HepG2 (cell line): ENCODE measurements around the gene ZNF446. TPM values are rescaled to one million over a fixed set of nuclear protein-coding genes. Genes with fewer than 3 reads are reported as not detected.

Source experiments
- GLI4 ChIP-seq: sonication (generic); formaldehyde crosslinking; IDR thresholded peaks from 2 replicates; pipeline ENCODE4 v1.5.1; 2020; ENCODE audit warnings: missing genetic modification reagents, mild to moderate bottlenecking, moderate library complexity, borderline replicate concordance
- HMG20A ChIP-seq: IDR thresholded peaks from 2 replicates; pipeline ENCODE4 v1.6.1; 2016; ENCODE audit warnings: borderline replicate concordance
- MIXL1 ChIP-seq: IDR thresholded peaks from 2 replicates; pipeline ENCODE4 v1.6.1; 2016
- NFIB ChIP-seq: sonication (generic); formaldehyde crosslinking; IDR thresholded peaks from 2 replicates; pipeline ENCODE4 v1.9.0; 2021; ENCODE audit warnings: missing genetic modification reagents, mild to moderate bottlenecking, borderline replicate concordance
- PHF21A ChIP-seq: sonication (generic); formaldehyde crosslinking; IDR thresholded peaks from 2 replicates; pipeline ENCODE4 v1.5.0; 2020; ENCODE audit warnings: mild to moderate bottlenecking, missing genetic modification reagents
- YEATS4 ChIP-seq: sonication (generic); formaldehyde crosslinking; IDR thresholded peaks from 2 replicates; pipeline ENCODE4 v1.4.0; 2020; ENCODE audit warnings: missing genetic modification reagents, borderline replicate concordance
- ZFP37 ChIP-seq: sonication (generic); formaldehyde crosslinking; IDR thresholded peaks from 2 replicates; pipeline ENCODE4 v1.4.0; 2020; ENCODE audit warnings: missing genetic modification reagents, borderline replicate concordance
- ZFX ChIP-seq: sonication (generic); formaldehyde crosslinking; IDR thresholded peaks from 2 replicates; pipeline ENCODE4 v1.4.0; 2020; ENCODE audit warnings: mild to moderate bottlenecking, low read depth, missing genetic modification reagents, moderate library complexity
- ZFY ChIP-seq: sonication (generic); formaldehyde crosslinking; IDR thresholded peaks from 2 replicates; pipeline ENCODE4 v1.4.0; 2020; ENCODE audit warnings: missing genetic modification reagents
- ZNF264 ChIP-seq: sonication (generic); formaldehyde crosslinking; IDR thresholded peaks from 2 replicates; pipeline ENCODE4 v1.4.0; 2020; ENCODE audit warnings: missing genetic modification reagents
- ZNF317 ChIP-seq: sonication (generic); formaldehyde crosslinking; IDR thresholded peaks from 2 replicates; pipeline ENCODE4 v1.5.0; 2020; ENCODE audit warnings: mild to moderate bottlenecking, missing genetic modification reagents
- ZNF382 ChIP-seq: sonication (generic); formaldehyde crosslinking; IDR thresholded peaks from 2 replicates; pipeline ENCODE4 v1.5.0; 2020; ENCODE audit warnings: missing genetic modification reagents, mild to moderate bottlenecking, borderline replicate concordance
- ZNF737 ChIP-seq: sonication (generic); formaldehyde crosslinking; IDR thresholded peaks from 2 replicates; pipeline ENCODE4 v1.5.0; 2020; ENCODE audit warnings: missing genetic modification reagents, mild to moderate bottlenecking, borderline replicate concordance
- polyA plus RNA-seq, 8 experiments: library from polyadenylated mRNA; depleted of rRNA in 3 of 8; stranded (reverse) in 7 of 8; unstranded in 1 of 8; fragments of >200 nt; fragmentation: Illumina TruSeq in 4 of 8; extraction: Trizol in 4 of 8; gene quantifications; 2 replicates each; pipeline versions ENCODE4 v1.2.1 to v1.2.3, GENCODE V29; 2011 to 2016; ENCODE audit warnings: low read depth in 4 of 8, missing spikeins in 1 of 8, mixed read lengths in 1 of 8; ENCODE audit not compliant: insufficient read depth in 1 of 8
- total RNA-seq, 5 experiments: library from RNA; depleted of rRNA; stranded (reverse); fragments of >200 nt; fragmentation: Illumina TruSeq; extraction: Trizol; gene quantifications; 2 replicates each; pipeline ENCODE4 v1.2.3, GENCODE V29; 2016; ENCODE audit warnings: low read depth in 1 of 5
- TF ChIP-seq, protein P1 (sequence below): sonication (generic); formaldehyde crosslinking; IDR thresholded peaks from 2 replicates; pipeline ENCODE4 v1.8.0; 2022; ENCODE audit warnings: mild to moderate bottlenecking, missing genetic modification reagents; ENCODE audit not compliant: insufficient replicate concordance
- TF ChIP-seq, protein P2 (sequence below): sonication (generic); formaldehyde crosslinking; IDR thresholded peaks from 2 replicates; pipeline ENCODE4; 2020; ENCODE audit warnings: missing genetic modification reagents, mild to moderate bottlenecking, borderline replicate concordance
- TF ChIP-seq, protein P3 (sequence below): sonication (generic); formaldehyde crosslinking; IDR thresholded peaks from 2 replicates; pipeline ENCODE4 v1.9.0; 2021; ENCODE audit warnings: missing genetic modification reagents, borderline replicate concordance
- TF ChIP-seq, protein P4 (sequence below): sonication (generic); formaldehyde crosslinking; IDR thresholded peaks from 2 replicates; pipeline ENCODE4 v1.4.0; 2020; ENCODE audit warnings: missing genetic modification reagents, borderline replicate concordance
- TF ChIP-seq, protein P5 (sequence below): fragments of 450-650 bp; IDR thresholded peaks from 2 replicates; pipeline ENCODE4 v1.6.1; 2016
- TF ChIP-seq, protein P6 (sequence below): sonication (generic); formaldehyde crosslinking; IDR thresholded peaks from 2 replicates; pipeline ENCODE4 v1.4.0; 2020; ENCODE audit warnings: mild to moderate bottlenecking, missing genetic modification reagents

ZNF446 gene
- total and polyA plus RNA-seq, 2 of the 13 experiments (the other 11 are each of a cell fraction or from before 2014, with no cell fraction given): 3.0 to 3.6 TPM

DNA sequence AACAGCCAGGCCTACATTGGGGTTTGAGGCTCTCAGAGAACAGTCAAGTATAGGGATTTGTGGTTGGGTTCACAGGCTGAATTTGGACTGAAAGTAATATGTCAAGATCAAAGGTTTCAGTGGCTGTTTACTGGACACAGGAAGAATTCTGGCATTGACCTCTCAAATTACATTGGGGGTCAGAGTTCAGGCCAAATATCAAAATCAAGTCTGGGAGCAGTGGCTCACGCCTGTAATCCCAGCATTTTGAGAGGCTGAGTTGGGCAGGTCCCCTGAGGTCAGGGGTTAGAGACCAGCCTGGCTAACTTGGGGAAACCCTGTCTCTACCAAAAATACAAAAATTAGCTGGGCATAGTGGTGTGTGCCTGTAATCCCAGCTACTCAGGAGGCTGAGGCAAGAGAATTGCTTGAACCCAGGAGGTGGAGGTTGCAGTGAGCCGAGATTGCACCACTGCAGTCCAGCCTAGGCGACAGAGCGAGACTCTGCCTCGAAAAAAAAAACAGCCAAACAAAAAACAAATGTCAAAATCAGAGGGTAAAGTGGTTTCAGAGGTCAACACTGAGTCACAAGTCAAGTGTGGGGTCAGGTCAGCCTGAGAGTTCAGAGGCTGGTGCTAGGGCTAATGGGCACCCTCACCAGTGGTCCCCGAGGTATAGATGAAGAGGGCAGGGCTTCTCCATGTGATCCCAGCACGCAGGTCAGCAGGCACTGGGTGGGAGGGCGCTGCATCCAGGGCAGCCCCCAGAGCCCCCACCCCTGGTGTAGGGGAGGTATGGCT, 34.1 kb downstream of the ZNF446 start (continued):
- TF ChIP-seq ZFX: 0 out of 2 replicates have a peak, but pooled peaks have one; percentile 61
- no peak for TF ChIP-seq ZNF382
- no peak for TF ChIP-seq ZNF317 (CRISPR knock-in tag)
- TF ChIP-seq, protein P1, sequence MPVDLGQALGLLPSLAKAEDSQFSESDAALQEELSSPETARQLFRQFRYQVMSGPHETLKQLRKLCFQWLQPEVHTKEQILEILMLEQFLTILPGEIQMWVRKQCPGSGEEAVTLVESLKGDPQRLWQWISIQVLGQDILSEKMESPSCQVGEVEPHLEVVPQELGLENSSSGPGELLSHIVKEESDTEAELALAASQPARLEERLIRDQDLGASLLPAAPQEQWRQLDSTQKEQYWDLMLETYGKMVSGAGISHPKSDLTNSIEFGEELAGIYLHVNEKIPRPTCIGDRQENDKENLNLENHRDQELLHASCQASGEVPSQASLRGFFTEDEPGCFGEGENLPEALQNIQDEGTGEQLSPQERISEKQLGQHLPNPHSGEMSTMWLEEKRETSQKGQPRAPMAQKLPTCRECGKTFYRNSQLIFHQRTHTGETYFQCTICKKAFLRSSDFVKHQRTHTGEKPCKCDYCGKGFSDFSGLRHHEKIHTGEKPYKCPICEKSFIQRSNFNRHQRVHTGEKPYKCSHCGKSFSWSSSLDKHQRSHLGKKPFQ: no peak
- peak; percentile 21; the same call in 1 of the 2 replicates for TF ChIP-seq HMG20A (CRISPR knock-in tag)
- TF ChIP-seq ZNF264 (CRISPR knock-in tag): no peak
- TF ChIP-seq, protein P2, sequence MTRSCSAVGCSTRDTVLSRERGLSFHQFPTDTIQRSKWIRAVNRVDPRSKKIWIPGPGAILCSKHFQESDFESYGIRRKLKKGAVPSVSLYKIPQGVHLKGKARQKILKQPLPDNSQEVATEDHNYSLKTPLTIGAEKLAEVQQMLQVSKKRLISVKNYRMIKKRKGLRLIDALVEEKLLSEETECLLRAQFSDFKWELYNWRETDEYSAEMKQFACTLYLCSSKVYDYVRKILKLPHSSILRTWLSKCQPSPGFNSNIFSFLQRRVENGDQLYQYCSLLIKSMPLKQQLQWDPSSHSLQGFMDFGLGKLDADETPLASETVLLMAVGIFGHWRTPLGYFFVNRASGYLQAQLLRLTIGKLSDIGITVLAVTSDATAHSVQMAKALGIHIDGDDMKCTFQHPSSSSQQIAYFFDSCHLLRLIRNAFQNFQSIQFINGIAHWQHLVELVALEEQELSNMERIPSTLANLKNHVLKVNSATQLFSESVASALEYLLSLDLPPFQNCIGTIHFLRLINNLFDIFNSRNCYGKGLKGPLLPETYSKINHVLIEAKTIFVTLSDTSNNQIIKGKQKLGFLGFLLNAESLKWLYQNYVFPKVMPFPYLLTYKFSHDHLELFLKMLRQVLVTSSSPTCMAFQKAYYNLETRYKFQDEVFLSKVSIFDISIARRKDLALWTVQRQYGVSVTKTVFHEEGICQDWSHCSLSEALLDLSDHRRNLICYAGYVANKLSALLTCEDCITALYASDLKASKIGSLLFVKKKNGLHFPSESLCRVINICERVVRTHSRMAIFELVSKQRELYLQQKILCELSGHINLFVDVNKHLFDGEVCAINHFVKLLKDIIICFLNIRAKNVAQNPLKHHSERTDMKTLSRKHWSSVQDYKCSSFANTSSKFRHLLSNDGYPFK (CRISPR knock-in tag): no peak
- peak; percentile 74 for TF ChIP-seq PHF21A (CRISPR knock-in tag)
- TF ChIP-seq GLI4: no peak
- no peak for TF ChIP-seq NFIB (CRISPR knock-in tag)
- TF ChIP-seq, protein P3, sequence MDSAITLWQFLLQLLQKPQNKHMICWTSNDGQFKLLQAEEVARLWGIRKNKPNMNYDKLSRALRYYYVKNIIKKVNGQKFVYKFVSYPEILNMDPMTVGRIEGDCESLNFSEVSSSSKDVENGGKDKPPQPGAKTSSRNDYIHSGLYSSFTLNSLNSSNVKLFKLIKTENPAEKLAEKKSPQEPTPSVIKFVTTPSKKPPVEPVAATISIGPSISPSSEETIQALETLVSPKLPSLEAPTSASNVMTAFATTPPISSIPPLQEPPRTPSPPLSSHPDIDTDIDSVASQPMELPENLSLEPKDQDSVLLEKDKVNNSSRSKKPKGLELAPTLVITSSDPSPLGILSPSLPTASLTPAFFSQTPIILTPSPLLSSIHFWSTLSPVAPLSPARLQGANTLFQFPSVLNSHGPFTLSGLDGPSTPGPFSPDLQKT (CRISPR knock-in tag): no peak
- TF ChIP-seq YEATS4 (CRISPR knock-in tag): no peak
- TF ChIP-seq, protein P4, sequence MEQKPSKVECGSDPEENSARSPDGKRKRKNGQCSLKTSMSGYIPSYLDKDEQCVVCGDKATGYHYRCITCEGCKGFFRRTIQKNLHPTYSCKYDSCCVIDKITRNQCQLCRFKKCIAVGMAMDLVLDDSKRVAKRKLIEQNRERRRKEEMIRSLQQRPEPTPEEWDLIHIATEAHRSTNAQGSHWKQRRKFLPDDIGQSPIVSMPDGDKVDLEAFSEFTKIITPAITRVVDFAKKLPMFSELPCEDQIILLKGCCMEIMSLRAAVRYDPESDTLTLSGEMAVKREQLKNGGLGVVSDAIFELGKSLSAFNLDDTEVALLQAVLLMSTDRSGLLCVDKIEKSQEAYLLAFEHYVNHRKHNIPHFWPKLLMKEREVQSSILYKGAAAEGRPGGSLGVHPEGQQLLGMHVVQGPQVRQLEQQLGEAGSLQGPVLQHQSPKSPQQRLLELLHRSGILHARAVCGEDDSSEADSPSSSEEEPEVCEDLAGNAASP (CRISPR knock-in tag): peak; percentile 85
- TF ChIP-seq MIXL1 (CRISPR knock-in tag): no peak
- no peak for TF ChIP-seq ZNF737 (CRISPR knock-in tag)
- TF ChIP-seq, protein P5, sequence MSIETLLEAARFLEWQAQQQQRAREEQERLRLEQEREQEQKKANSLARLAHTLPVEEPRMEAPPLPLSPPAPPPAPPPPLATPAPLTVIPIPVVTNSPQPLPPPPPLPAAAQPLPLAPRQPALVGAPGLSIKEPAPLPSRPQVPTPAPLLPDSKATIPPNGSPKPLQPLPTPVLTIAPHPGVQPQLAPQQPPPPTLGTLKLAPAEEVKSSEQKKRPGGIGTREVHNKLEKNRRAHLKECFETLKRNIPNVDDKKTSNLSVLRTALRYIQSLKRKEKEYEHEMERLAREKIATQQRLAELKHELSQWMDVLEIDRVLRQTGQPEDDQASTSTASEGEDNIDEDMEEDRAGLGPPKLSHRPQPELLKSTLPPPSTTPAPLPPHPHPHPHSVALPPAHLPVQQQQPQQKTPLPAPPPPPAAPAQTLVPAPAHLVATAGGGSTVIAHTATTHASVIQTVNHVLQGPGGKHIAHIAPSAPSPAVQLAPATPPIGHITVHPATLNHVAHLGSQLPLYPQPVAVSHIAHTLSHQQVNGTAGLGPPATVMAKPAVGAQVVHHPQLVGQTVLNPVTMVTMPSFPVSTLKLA: no peak
- no peak for TF ChIP-seq ZFY (CRISPR knock-in tag)
- TF ChIP-seq, protein P6, sequence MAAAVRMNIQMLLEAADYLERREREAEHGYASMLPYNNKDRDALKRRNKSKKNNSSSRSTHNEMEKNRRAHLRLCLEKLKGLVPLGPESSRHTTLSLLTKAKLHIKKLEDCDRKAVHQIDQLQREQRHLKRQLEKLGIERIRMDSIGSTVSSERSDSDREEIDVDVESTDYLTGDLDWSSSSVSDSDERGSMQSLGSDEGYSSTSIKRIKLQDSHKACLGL (CRISPR knock-in tag): no peak
- no peak for TF ChIP-seq ZFP37 (CRISPR knock-in tag)
